Neuronal stem cell (in vitro differentiated cells): ENCODE results near the gene IGSF21.

ENCODE experiments used
- DNase-seq: peaks from one replicate; pipeline ENCODE4 v3.0.0-alpha.2; 2013; ENCODE audit warnings: low spot score
- H2AFZ ChIP-seq: one replicate; pipeline ENCODE4 v1.6.1; 2013; ENCODE audit warnings: mild to moderate bottlenecking, low read length, inconsistent platforms
- H2AK5ac ChIP-seq: 2 replicates; pipeline ENCODE4 v1.6.1; 2013; ENCODE audit warnings: low read depth, mild to moderate bottlenecking, inconsistent platforms, low read length, moderate library complexity, mixed read lengths
- H2BK120ac ChIP-seq: 2 replicates; pipeline ENCODE4 v1.6.1; 2013; ENCODE audit warnings: low read depth, mild to moderate bottlenecking, inconsistent platforms, low read length, moderate library complexity, mixed read lengths
- H2BK12ac ChIP-seq: one replicate; pipeline ENCODE4 v1.6.1; 2013; ENCODE audit warnings: low read length, inconsistent platforms
- H2BK15ac ChIP-seq: 2 replicates; pipeline ENCODE4 v1.6.1; 2013; ENCODE audit warnings: mild to moderate bottlenecking, low read length, inconsistent platforms, mixed read lengths
- H2BK5ac ChIP-seq: one replicate; pipeline ENCODE4 v1.6.1; 2013; ENCODE audit warnings: inconsistent platforms, mild to moderate bottlenecking, low read length, moderate library complexity
- H3K14ac ChIP-seq: one replicate; pipeline ENCODE4 v1.6.1; 2013; ENCODE audit warnings: low read length, inconsistent platforms
- H3K18ac ChIP-seq: 2 replicates; pipeline ENCODE4 v1.6.1; 2013; ENCODE audit warnings: low read length, inconsistent platforms
- H3K23ac ChIP-seq: 2 replicates; pipeline ENCODE4 v1.6.1; 2013; ENCODE audit warnings: low read depth, mild to moderate bottlenecking, mixed read lengths, low read length, inconsistent platforms; ENCODE audit not compliant: poor library complexity
- H3K27ac ChIP-seq: replicated peaks from 3 replicates; pipeline ENCODE4 v1.5.1; 2013; ENCODE audit warnings: low read length, inconsistent platforms
- H3K27me3 ChIP-seq, 3 experiments: 2 replicates each; pipeline ENCODE4 v1.6.1; 2013; ENCODE audit warnings: low read length in 3 of 3, mild to moderate bottlenecking in 2 of 3, inconsistent platforms in 1 of 3, low read depth in 1 of 3, mixed read lengths in 1 of 3, moderate library complexity in 1 of 3; ENCODE audit not compliant: control insufficient read depth in 3 of 3, insufficient read depth in 3 of 3
- H3K36me3 ChIP-seq, 2 donors: replicated peaks in 1 of 2; 2 replicates each; pipeline ENCODE4 v1.6.1; 2013; ENCODE audit warnings: low read length in 2 of 2; ENCODE audit not compliant: control insufficient read depth in 2 of 2, insufficient read depth in 2 of 2
- H3K4ac ChIP-seq: 2 replicates; pipeline ENCODE4 v1.6.1; 2013; ENCODE audit warnings: inconsistent platforms, mild to moderate bottlenecking, low read length, moderate library complexity
- H3K4me1 ChIP-seq, 2 donors: 1 replicate in 1 of 2; 2 replicates in 1 of 2; pipeline ENCODE4 v1.6.1; 2013; ENCODE audit warnings: low read length in 2 of 2, low read depth in 1 of 2; ENCODE audit not compliant: control insufficient read depth in 2 of 2, insufficient read depth in 1 of 2
- H3K4me2 ChIP-seq: one replicate; pipeline ENCODE4 v1.6.1; 2013; ENCODE audit warnings: mild to moderate bottlenecking, low read length, inconsistent platforms; ENCODE audit not compliant: insufficient read depth, poor library complexity, severe bottlenecking
- H3K4me3 ChIP-seq, 2 donors: 2 replicates each; pipeline ENCODE4 v1.5.1; 2013; ENCODE audit warnings: low read length in 2 of 2, mild to moderate bottlenecking in 2 of 2, inconsistent platforms in 1 of 2, moderate library complexity in 1 of 2
- H3K79me1 ChIP-seq: one replicate; pipeline ENCODE4 v1.6.1; 2013; ENCODE audit warnings: low read depth, mild to moderate bottlenecking, inconsistent platforms, low read length, moderate library complexity
- H3K9ac ChIP-seq: one replicate; pipeline ENCODE4 v1.6.1; 2013; ENCODE audit warnings: mild to moderate bottlenecking, low read depth, low read length, inconsistent platforms; ENCODE audit not compliant: poor library complexity
- H3K9me3 ChIP-seq, 2 donors: replicated peaks in 1 of 2; 2 replicates each; pipeline versions ENCODE3 to v1.6.1; 2013; ENCODE audit warnings: low read length in 2 of 2, mild to moderate bottlenecking in 2 of 2, inconsistent platforms in 1 of 2, low read depth in 1 of 2, mixed read lengths in 1 of 2, moderate library complexity in 1 of 2; ENCODE audit not compliant: control insufficient read depth in 2 of 2, insufficient read depth in 1 of 2
- H4K8ac ChIP-seq: one replicate; pipeline ENCODE4 v1.6.1; 2013; ENCODE audit warnings: low read depth, mild to moderate bottlenecking, inconsistent platforms, low read length, moderate library complexity
- H4K91ac ChIP-seq: one replicate; pipeline ENCODE4 v1.6.1; 2013; ENCODE audit warnings: low read length, low read depth, mild to moderate bottlenecking, inconsistent platforms; ENCODE audit not compliant: poor library complexity
- WGBS, 2 donors: extraction: QIAGEN DNeasy Blood & Tissue Kit; methylation state at CpG; one replicate each; pipeline ENCODE4 v1.1.7; 2013; ENCODE audit warnings: missing lambda C conversion rate in 2 of 2, mixed read lengths in 1 of 2; ENCODE audit not compliant: insufficient read length in 2 of 2, insufficient replicate concordance in 1 of 2; ENCODE audit errors: extremely low coverage in 2 of 2; 5-methylcytosine and 5-hydroxymethylcytosine counted together

The IGSF21 gene

DNA sequence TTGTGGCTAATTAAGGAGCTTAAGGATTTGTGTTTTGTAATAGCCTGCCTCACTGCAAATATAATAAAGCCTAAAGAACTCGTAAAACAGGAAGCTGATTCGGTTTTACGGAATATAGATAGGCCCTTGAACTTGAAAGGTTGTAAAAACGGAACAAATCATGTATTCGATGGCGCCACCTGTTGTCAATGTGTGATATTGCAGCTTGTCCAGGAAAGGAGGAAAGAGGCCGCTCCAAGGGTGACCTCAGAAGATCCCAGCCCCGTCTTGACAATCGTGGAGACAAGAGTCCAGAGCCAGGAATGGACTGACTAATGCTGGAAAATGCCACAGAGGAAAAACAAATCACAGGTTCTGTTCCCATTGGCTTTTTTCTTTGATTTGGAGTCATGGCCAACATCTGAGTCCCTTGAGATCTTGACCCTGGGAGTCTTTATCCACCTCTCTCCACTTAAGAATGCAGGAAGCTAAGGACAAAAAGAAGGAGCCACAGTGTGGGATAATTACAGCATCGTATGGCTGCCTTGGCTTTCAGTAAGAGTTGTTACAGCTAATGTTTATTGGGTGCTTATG, 7.0 kb upstream of the IGSF21 start:
- Histone ChIP-seq H3K4me1 (peaks cover 0 to 20% of the 10 kb centered on the region in 2 donors), H2BK5ac (no peak overlapping the region), H2BK120ac (no peak overlapping the region), H3K4me2 (no peak overlapping the region), H2AK5ac (no peak overlapping the region), H4K8ac (no peak overlapping the region), H2AFZ (no peak overlapping the region), H2BK12ac (no peak overlapping the region), H3K9me3 (peaks cover 0 to 2% of the 10 kb centered on the region in 2 donors), H2BK15ac (no peak overlapping the region), H4K91ac (no peak overlapping the region), H3K9ac (no peak overlapping the region), H3K36me3 (no peaks in the 10 kb centered on the region), H3K18ac (no peak overlapping the region), H3K27me3 (peaks cover 0 to 7% (median 4%) of the 10 kb centered on the region in 3 experiments), H3K27ac (no peak overlapping the region), H3K4ac (no peak overlapping the region), H3K4me3 (no peak overlapping the region), H3K23ac (no peak overlapping the region), H3K79me1 (peaks cover 4% of the 10 kb centered on the region), H3K14ac (no peak overlapping the region)
- DNase-seq = peak; percentile 62
- no CpG with 5 or more reads among the region's 10 CpGs for WGBS, 2 donors

DNA sequence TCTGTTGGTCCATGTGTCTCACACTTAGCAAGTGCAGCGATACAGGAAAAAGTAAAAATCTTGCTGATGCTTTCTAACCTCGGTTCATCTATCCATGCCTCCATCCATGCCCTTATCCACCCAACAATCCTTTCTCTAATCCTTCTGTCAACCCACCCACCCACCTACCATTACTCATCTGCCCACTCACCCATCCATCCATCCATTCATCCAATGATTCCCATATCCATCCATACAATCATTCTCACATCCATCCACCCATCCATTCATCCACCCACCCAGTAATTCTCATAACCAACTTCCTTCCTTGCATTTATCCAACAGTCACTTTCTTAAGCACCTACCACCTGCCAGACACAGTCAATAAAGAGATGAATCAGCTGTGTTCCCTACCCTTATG, 6.1 kb upstream of the IGSF21 start:
- Histone ChIP-seq H3K14ac (no peak overlapping the region), H3K9me3 (peaks cover 0 to 2% of the 10 kb centered on the region in 2 donors), H3K18ac (no peak overlapping the region), H2AFZ (no peak overlapping the region), H2BK5ac (no peak overlapping the region), H2BK12ac (no peak overlapping the region), H3K27ac (no peak overlapping the region), H4K91ac (no peak overlapping the region), H3K36me3 (no peaks in the 10 kb centered on the region), H3K9ac (no peak overlapping the region), H3K23ac (no peak overlapping the region), H2AK5ac (no peak overlapping the region), H4K8ac (no peak overlapping the region), H2BK120ac (no peak overlapping the region), H2BK15ac (no peak overlapping the region), H3K4me2 (no peak overlapping the region), H3K4me3 (no peak overlapping the region), H3K4me1 (peaks cover 0 to 20% of the 10 kb centered on the region in 2 donors), H3K79me1 (peaks cover 4% of the 10 kb centered on the region), H3K27me3 (peaks cover 0 to 17% (median 4%) of the 10 kb centered on the region in 3 experiments), H3K4ac (no peak overlapping the region)
- no peak for DNase-seq
- WGBS, 2 donors = no CpG with 5 or more reads among the region's 2 CpGs

- no peak for DNase-seq
- no peak overlapping the region for H2AK5ac ChIP-seq
- peak overlapping the region; percentile 27 for H2BK12ac ChIP-seq
- H4K91ac ChIP-seq = no peak overlapping the region
- peak overlapping the region; percentile 77 for H3K14ac ChIP-seq
- no peak overlapping the region for H3K23ac ChIP-seq
- no peak overlapping the region for H3K18ac ChIP-seq
- peaks cover 0 to 26% of the 10 kb centered on the region in 2 donors for H3K4me1 ChIP-seq
- H3K4me2 ChIP-seq = no peak overlapping the region
- peaks cover 4% of the 10 kb centered on the region for H3K79me1 ChIP-seq
- H3K4me3 ChIP-seq = peak overlapping the region in 1 of 2 donors; percentile 39
- H2BK5ac ChIP-seq = no peak overlapping the region
- H2BK120ac ChIP-seq = no peak overlapping the region
- H3K27ac ChIP-seq = no peak overlapping the region
- no CpG with 5 or more reads among the region's 7 CpGs for WGBS, 2 donors
- H3K36me3 ChIP-seq = no peaks in the 10 kb centered on the region
- H2AFZ ChIP-seq = no peak overlapping the region
- peak overlapping the region; percentile 75 for H3K9ac ChIP-seq
- H4K8ac ChIP-seq = no peak overlapping the region
- peak overlapping the region; percentile 66 for H3K4ac ChIP-seq
- H3K27me3 ChIP-seq = peaks cover 7 to 36% (median 15%) of the 10 kb centered on the region in 3 experiments
- H2BK15ac ChIP-seq = no peak overlapping the region
- H3K9me3 ChIP-seq = peaks cover 0 to 2% of the 10 kb centered on the region in 2 donors
These were observed 3.7 kb upstream of the IGSF21 start for GRCh38 chr1:18103788-18104421.

GRCh38 chr1:18104546-18105100, 3.0 kb upstream of the IGSF21 start:
- Histone ChIP-seq H3K18ac (no peak overlapping the region), H2AFZ (no peak overlapping the region), H3K9me3 (peaks cover 0 to 2% of the 10 kb centered on the region in 2 donors), H2BK5ac (no peak overlapping the region), H4K91ac (no peak overlapping the region), H3K4me2 (no peak overlapping the region), H3K4ac (no peak overlapping the region), H2BK120ac (no peak overlapping the region), H3K9ac (no peak overlapping the region), H3K4me3 (no peak overlapping the region), H4K8ac (no peak overlapping the region), H3K14ac (no peak overlapping the region), H2AK5ac (no peak overlapping the region), H3K36me3 (no peaks in the 10 kb centered on the region), H2BK15ac (no peak overlapping the region), H3K27ac (no peak overlapping the region), H3K27me3 (peaks cover 13 to 43% (median 22%) of the 10 kb centered on the region in 3 experiments), H3K23ac (no peak overlapping the region), H2BK12ac (no peak overlapping the region), H3K79me1 (peaks cover 4% of the 10 kb centered on the region), H3K4me1 (peaks cover 0 to 27% of the 10 kb centered on the region in 2 donors)
- no CpG with 5 or more reads among the region's 9 CpGs for WGBS, 2 donors
- no peak for DNase-seq
